ENCODE measurements around the gene TMEM107.

GRCh38 chr17:8176998-8177731 lies 985 bp upstream of the TMEM107 start:
- TF ChIP-seq CTCF (IDR thresholded peaks at IDR 0.05; ENCODE audit: insufficient read depth, low read length, poor library complexity, severe bottlenecking) = no peak
- no peak for TF ChIP-seq EZH2phosphoT487 (conservative IDR thresholded peaks at IDR 0.05; ENCODE audit: low read length)
